ENCODE results near the gene SLC39A8. TPM values are rescaled to one million over a fixed set of nuclear protein-coding genes. Genes with fewer than 3 reads are reported as not detected.
"Not testable (repeated sequence)": the region's sequence is repeated elsewhere in the genome, so short reads cannot be mapped to it uniquely, and the experiment has no call there.

SLC39A8 gene
- total RNA-seq, 1 donor from 2014 or later, result 97.6 TPM

GRCh38 chr4:102246416-102246815 is 98.9 kb downstream of the SLC39A8 start:
- intact Hi-C loops (cut with micrococcal nuclease), result no loop called here

- intact Hi-C loops (cut with micrococcal nuclease), result no loop called here
These were observed 100.3 kb downstream of the SLC39A8 start for GRCh38 chr4:102244878-102245535.

- intact Hi-C loops (cut with micrococcal nuclease), result not testable (repeated sequence)
These were observed 102.0 kb downstream of the SLC39A8 start for GRCh38 chr4:102243296-102243695.

- intact Hi-C loops (cut with micrococcal nuclease), result no loop called here
These were observed 110.9 kb downstream of the SLC39A8 start for GRCh38 chr4:102234243-102234838.

- intact Hi-C loops (cut with micrococcal nuclease), result no loop called here
These were observed 115.1 kb downstream of the SLC39A8 start for GRCh38 chr4:102230194-102230593.

- intact Hi-C loops (cut with micrococcal nuclease), result no loop called here
These were observed 117.9 kb downstream of the SLC39A8 start for GRCh38 chr4:102227388-102227787.

GRCh38 chr4:102223461-102223860 is 121.8 kb downstream of the SLC39A8 start:
- intact Hi-C loops (cut with micrococcal nuclease), result no loop called here

GRCh38 chr4:102222838-102223409 is 122.4 kb downstream of the SLC39A8 start:
- intact Hi-C loops (cut with micrococcal nuclease), result no loop called here

- intact Hi-C loops (cut with micrococcal nuclease), result no loop called here
These were observed 126.2 kb downstream of the SLC39A8 start for GRCh38 chr4:102219129-102219528.

GRCh38 chr4:102218656-102219055 is 126.6 kb downstream of the SLC39A8 start:
- intact Hi-C loops (cut with micrococcal nuclease), result no loop called here

GRCh38 chr4:102217775-102218355 is 127.4 kb downstream of the SLC39A8 start:
- intact Hi-C loops (cut with micrococcal nuclease), result no loop called here

GRCh38 chr4:102217345-102217744 is 127.9 kb downstream of the SLC39A8 start:
- intact Hi-C loops (cut with micrococcal nuclease), result no loop called here

- intact Hi-C loops (cut with micrococcal nuclease), result no loop called here
These were observed 128.6 kb downstream of the SLC39A8 start for GRCh38 chr4:102216666-102217065.

- intact Hi-C loops (cut with micrococcal nuclease), result no loop called here
These were observed 132.3 kb downstream of the SLC39A8 start for GRCh38 chr4:102213031-102213430.

Other genes starting within 250 kb of the SLC39A8 start
- gene NFKB1, start 155.9 kb upstream of the SLC39A8 start, total RNA-seq, result 135 and 141 TPM in 2 replicates

All from T-helper 1 cell treated with Interleukin-12 subunit alpha and Interleukin-12 subunit beta and Interleukin-4 antibody, amounts not matched to agents 30 ng/mL and 1 ng/mL, for 36 hours (primary cell).